Measurements from ENCODE around the gene ELAVL4.

GRCh38 chr1:50197216-50197615, 88.5 kb downstream of the ELAVL4 start:
- TF ChIP-seq GATA2 (IDR thresholded peaks at IDR 0.05; ENCODE audit: low read depth, low read length): no peak
- no peak for TF ChIP-seq GATA3 (IDR thresholded peaks at IDR 0.05; ENCODE audit: low read depth, low read length)

Data from SH-SY5Y (cell line).